ENCODE measurements around the gene MALAT1. TPM values are rescaled to one million over a fixed set of nuclear protein-coding genes. Genes with fewer than 3 reads are reported as not detected.

MALAT1 gene
- total RNA-seq, 1 experiment from 2014 or later = 10,851 TPM

DNA sequence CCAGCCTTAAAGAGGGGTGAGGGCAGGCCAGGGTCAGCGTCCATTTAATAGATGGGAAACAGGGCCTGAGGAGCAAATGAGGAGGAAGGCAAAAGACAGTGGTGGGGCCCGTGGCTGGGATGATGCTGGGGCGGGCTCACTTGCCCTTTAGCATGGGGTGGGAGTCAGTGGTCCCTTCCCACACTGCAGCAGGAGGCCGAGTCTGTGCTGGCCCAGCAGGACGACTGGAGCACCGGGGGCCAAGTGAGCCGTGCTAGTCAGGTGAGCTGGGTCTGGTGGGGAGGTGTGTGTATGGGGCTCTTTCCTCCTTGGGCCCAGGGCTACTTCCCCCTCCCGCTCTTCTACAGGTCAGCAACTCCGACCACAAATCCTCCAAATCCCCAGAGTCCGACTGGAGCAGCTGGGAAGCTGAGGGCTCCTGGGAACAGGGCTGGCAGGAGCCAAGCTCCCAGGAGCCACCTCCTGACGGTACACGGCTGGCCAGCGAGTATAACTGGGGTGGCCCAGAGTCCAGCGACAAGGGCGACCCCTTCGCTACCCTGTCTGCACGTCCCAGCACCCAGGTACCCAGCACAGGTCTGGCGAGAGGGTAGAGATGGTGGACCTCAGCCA lies 38.9 kb downstream of the MALAT1 start:
- no peaks in the 10 kb centered on the region for H3K27me3 Mint-ChIP-seq (ENCODE audit: insufficient read depth, unreplicated experiment)
- BruUV-seq (replicated peaks) = no TSS peak
- ChIA-PET POLR2A (interaction anchor here (0.7 to 1.5 kb wide), 2 partner anchors 38 to 242 kb away, joined by 3 to 4 read pairs; partner anchors contain the start of gene EHBP1L1), CTCF (interaction anchor here (0.7 kb wide), 1 partner anchor 251 kb away, joined by 3 read pairs; no protein-coding TSS in a partner anchor)
- peaks cover 6% of the 10 kb centered on the region for H3K36me3 Mint-ChIP-seq (ENCODE audit: insufficient read depth, unreplicated experiment)
- no peaks in the 10 kb centered on the region for H3K9me3 Mint-ChIP-seq (ENCODE audit: unreplicated experiment)
- H3K4me3 Mint-ChIP-seq (ENCODE audit: unreplicated experiment) = peak overlapping the region; percentile 36
- no peak for DNase-seq (ENCODE audit: unreplicated experiment)
- intact Hi-C loops (cut with micrococcal nuclease) = no loop called here
- TF ChIP-seq, protein P1, sequence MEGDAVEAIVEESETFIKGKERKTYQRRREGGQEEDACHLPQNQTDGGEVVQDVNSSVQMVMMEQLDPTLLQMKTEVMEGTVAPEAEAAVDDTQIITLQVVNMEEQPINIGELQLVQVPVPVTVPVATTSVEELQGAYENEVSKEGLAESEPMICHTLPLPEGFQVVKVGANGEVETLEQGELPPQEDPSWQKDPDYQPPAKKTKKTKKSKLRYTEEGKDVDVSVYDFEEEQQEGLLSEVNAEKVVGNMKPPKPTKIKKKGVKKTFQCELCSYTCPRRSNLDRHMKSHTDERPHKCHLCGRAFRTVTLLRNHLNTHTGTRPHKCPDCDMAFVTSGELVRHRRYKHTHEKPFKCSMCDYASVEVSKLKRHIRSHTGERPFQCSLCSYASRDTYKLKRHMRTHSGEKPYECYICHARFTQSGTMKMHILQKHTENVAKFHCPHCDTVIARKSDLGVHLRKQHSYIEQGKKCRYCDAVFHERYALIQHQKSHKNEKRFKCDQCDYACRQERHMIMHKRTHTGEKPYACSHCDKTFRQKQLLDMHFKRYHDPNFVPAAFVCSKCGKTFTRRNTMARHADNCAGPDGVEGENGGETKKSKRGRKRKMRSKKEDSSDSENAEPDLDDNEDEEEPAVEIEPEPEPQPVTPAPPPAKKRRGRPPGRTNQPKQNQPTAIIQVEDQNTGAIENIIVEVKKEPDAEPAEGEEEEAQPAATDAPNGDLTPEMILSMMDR (IDR thresholded peaks at IDR 0.05; ENCODE audit: unreplicated experiment) = no peak
- H3K4me1 Mint-ChIP-seq (ENCODE audit: insufficient read depth, unreplicated experiment) = peaks cover 6% of the 10 kb centered on the region
- no peak overlapping the region for H3K27ac Mint-ChIP-seq (ENCODE audit: low read depth, unreplicated experiment)

DNA sequence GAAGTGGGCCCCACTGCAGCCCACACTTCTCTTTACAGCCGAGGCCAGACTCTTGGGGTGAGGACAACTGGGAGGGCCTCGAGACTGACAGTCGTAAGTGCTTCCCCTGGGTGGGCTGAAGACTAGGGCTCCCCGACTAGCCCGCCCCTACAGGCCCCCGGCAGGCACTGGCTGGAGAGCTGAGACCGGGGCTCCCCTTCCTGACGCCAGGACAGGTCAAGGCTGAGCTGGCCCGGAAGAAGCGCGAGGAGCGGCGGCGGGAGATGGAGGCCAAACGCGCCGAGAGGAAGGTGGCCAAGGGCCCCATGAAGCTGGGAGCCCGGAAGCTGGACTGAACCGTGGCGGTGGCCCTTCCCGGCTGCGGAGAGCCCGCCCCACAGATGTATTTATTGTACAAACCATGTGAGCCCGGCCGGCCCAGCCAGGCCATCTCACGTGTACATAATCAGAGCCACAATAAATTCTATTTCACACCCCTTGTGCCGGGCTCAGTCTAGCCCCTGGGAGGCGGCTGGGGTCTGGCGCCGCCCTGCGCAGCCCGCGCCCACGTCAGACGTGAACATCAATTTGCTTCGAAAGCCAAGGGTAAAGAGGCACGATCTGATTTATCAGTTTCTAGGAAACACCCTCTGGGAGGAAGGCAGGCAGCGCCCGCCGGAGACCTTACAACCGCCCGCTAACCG lies 39.5 kb downstream of the MALAT1 start:
- POLR2A ChIA-PET = interaction anchor here (0.7 to 1.5 kb wide), 2 partner anchors 37 to 242 kb away, joined by 3 to 4 read pairs; partner anchors contain the start of gene EHBP1L1
- DNase-seq (ENCODE audit: unreplicated experiment) = no peak
- no peaks in the 10 kb centered on the region for H3K36me3 Mint-ChIP-seq (ENCODE audit: insufficient read depth, unreplicated experiment)
- H3K27me3 Mint-ChIP-seq (ENCODE audit: insufficient read depth, unreplicated experiment) = no peaks in the 10 kb centered on the region
- no peaks in the 10 kb centered on the region for H3K9me3 Mint-ChIP-seq (ENCODE audit: unreplicated experiment)
- H3K4me3 Mint-ChIP-seq (ENCODE audit: unreplicated experiment) = peak overlapping the region; percentile 36
- BruUV-seq (replicated peaks) = TSS peak; percentile 54
- TF ChIP-seq, protein P1 (IDR thresholded peaks at IDR 0.05; ENCODE audit: unreplicated experiment) = no peak
- peaks cover 6% of the 10 kb centered on the region for H3K4me1 Mint-ChIP-seq (ENCODE audit: insufficient read depth, unreplicated experiment)
- intact Hi-C loops (cut with micrococcal nuclease) = no loop called here
- no peak overlapping the region for H3K27ac Mint-ChIP-seq (ENCODE audit: low read depth, unreplicated experiment)
- CTCF ChIA-PET = interaction anchor here (0.7 to 3.2 kb wide), 2 partner anchors 8 to 251 kb away, joined by 3 to 26 read pairs; no protein-coding TSS in a partner anchor

DNA sequence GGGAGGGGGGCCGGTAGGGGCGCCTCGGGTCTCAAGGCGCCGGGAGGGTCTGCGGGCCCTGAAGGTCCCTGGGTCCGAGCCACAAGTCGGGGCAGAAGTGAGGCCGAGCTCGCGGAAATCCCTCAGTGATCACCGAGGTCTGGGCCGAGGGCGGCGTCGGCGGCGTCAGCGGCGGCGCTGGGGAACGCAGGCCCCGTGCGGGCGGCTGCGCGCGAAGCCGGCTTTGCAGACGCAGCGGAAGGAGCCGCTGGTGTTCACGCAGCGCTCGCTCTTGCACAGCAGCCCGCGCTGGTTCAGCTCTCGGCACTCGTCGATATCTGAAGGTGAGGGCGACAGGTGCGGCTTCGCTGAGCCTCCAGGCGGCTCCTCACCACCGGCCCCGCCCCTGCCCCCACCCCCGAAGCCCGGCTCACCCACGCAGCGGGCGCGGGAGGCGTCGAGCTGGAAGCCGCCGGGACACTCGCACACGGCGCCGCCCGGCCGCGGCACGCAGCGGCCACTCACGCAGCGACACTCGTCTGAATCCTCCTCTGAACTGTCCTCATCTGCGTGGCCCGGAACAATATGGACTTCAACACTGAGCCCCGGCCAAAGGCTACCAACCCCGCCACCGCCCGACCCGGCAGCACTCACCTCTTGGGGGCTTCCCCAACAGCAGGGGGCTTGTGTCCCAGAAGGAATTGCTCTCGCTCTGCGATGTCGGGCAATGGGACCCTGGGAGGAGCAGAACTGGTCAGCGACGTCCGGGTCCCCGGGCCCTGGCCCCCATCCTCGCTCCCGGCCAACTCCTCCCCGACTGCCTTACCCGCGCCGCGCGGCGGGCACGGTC lies 40.3 kb downstream of the MALAT1 start:
- Mint-ChIP-seq H3K9me3 (ENCODE audit: unreplicated experiment) (no peaks in the 10 kb centered on the region), H3K27me3 (ENCODE audit: insufficient read depth, unreplicated experiment) (no peaks in the 10 kb centered on the region), H3K36me3 (ENCODE audit: insufficient read depth, unreplicated experiment) (no peaks in the 10 kb centered on the region), H3K4me3 (ENCODE audit: unreplicated experiment) (no peak overlapping the region), H3K4me1 (ENCODE audit: insufficient read depth, unreplicated experiment) (peaks cover 6% of the 10 kb centered on the region), H3K27ac (ENCODE audit: low read depth, unreplicated experiment) (no peak overlapping the region)
- ChIA-PET CTCF (interaction anchor here (0.7 to 3.7 kb wide), 5 partner anchors 9 to 55 kb away, joined by 4 to 51 read pairs (median 25); partner anchors contain the start of gene FAM89B), POLR2A (interaction anchor here (0.6 to 4.0 kb wide), 8 partner anchors 14 to 1100 kb away, joined by 3 to 75 read pairs (median 14); partner anchors contain the start of genes EHBP1L1, FAM89B, LTBP3 and MAP3K11)
- intact Hi-C loops (cut with micrococcal nuclease) = no loop called here
- no TSS peak for BruUV-seq (replicated peaks)
- no peak for DNase-seq (ENCODE audit: unreplicated experiment)
- TF ChIP-seq, protein P1 (IDR thresholded peaks at IDR 0.05; ENCODE audit: unreplicated experiment) = no peak
